CD14-positive monocyte (primary cell): ENCODE measurements around the gene ANKRD17. TPM values are rescaled to one million over a fixed set of nuclear protein-coding genes. Genes with fewer than 3 reads are reported as not detected.
A peak's percentile ranks its signal among the peaks of the same experiment; 100 is the strongest.

Experiments
- DNase-seq, 3 donors: peaks; one replicate each; pipeline ENCODE4 v3.0.0-alpha.2; 2011 to 2022
- H2AFZ ChIP-seq: 2 replicates; pipeline ENCODE4 v1.6.0; 2012; ENCODE audit warnings: mild to moderate bottlenecking, low read depth, low read length, inconsistent platforms; ENCODE audit not compliant: insufficient read depth, poor library complexity, severe bottlenecking
- H3K27ac ChIP-seq, 2 donors: 1 replicate in 1 of 2; 2 replicates in 1 of 2; pipeline ENCODE4 v1.5.1; 2012 to 2013; ENCODE audit warnings: low read length in 2 of 2, control low read depth in 1 of 2, inconsistent platforms in 1 of 2, low read depth in 1 of 2, mild to moderate bottlenecking in 1 of 2
- H3K27me3 ChIP-seq, 2 donors: one replicate each; pipeline versions ENCODE4 v1.6.0 to v1.6.1; 2011 to 2013; ENCODE audit warnings: low read length in 2 of 2; ENCODE audit not compliant: control insufficient read depth in 2 of 2, insufficient read depth in 2 of 2
- H3K36me3 ChIP-seq, 2 donors: replicated peaks in 1 of 2; 1 replicate in 1 of 2; 2 replicates in 1 of 2; pipeline versions ENCODE4 v1.5.1 to v1.6.1; 2012 to 2013; ENCODE audit warnings: low read length in 2 of 2, control low read depth in 1 of 2, inconsistent platforms in 1 of 2, mild to moderate bottlenecking in 1 of 2; ENCODE audit not compliant: insufficient read depth in 2 of 2, control insufficient read depth in 1 of 2
- H3K4me1 ChIP-seq, 2 donors: 1 replicate in 1 of 2; 2 replicates in 1 of 2; pipeline versions ENCODE4 v1.5.1 to v1.6.1; 2012 to 2013; ENCODE audit warnings: low read length in 2 of 2, control low read depth in 1 of 2, inconsistent platforms in 1 of 2, mild to moderate bottlenecking in 1 of 2, moderate library complexity in 1 of 2; ENCODE audit not compliant: insufficient read depth in 2 of 2, control insufficient read depth in 1 of 2
- H3K4me2 ChIP-seq: replicated peaks from 2 replicates; pipeline ENCODE3; 2012; ENCODE audit warnings: low read length, moderate library complexity, mild to moderate bottlenecking; ENCODE audit not compliant: poor library complexity, severe bottlenecking; ENCODE audit errors: extremely low read depth
- H3K4me3 ChIP-seq, 3 experiments: fragments of 200-600 bp in 1 of 3; sonication (generic) in 1 of 3; replicated peaks in 1 of 3; 1 replicate in 2 of 3; 2 replicates in 1 of 3; pipeline ENCODE4 v1.5.1; 2011 to 2013; ENCODE audit warnings: low read length in 3 of 3, mild to moderate bottlenecking in 3 of 3, control low read depth in 2 of 3, low read depth in 2 of 3, inconsistent platforms in 1 of 3, moderate library complexity in 1 of 3
- H3K79me2 ChIP-seq: 2 replicates; pipeline ENCODE4 v1.6.0; 2012; ENCODE audit warnings: mild to moderate bottlenecking, control low read depth, inconsistent platforms, low read length, moderate library complexity; ENCODE audit not compliant: insufficient read depth
- H3K9ac ChIP-seq: 2 replicates; pipeline ENCODE4 v1.6.0; 2017; ENCODE audit warnings: low read length, mild to moderate bottlenecking; ENCODE audit not compliant: insufficient read depth, poor library complexity, severe bottlenecking
- H3K9me3 ChIP-seq, 2 donors: replicated peaks in 1 of 2; 1 replicate in 1 of 2; 2 replicates in 1 of 2; pipeline versions ENCODE4 v1.5.1 to v1.6.1; 2012 to 2013; ENCODE audit warnings: low read length in 2 of 2, control low read depth in 1 of 2; ENCODE audit not compliant: control insufficient read depth in 1 of 2, insufficient read depth in 1 of 2
- H4K20me1 ChIP-seq: 2 replicates; pipeline ENCODE4 v1.6.0; 2012; ENCODE audit warnings: mild to moderate bottlenecking, low read length, control low read depth, moderate library complexity; ENCODE audit not compliant: insufficient read depth
- H3K27ac Mint-ChIP-seq, 7 donors: one replicate each; pipeline ENCODE4 v1.8.0; 2020; ENCODE audit warnings: mild to moderate bottlenecking in 7 of 7, mixed read lengths in 7 of 7, moderate library complexity in 6 of 7, inconsistent platforms in 2 of 7
- H3K27me3 Mint-ChIP-seq, 3 donors: one replicate each; pipeline ENCODE4 v1.8.0; 2021 to 2022; ENCODE audit warnings: low read depth in 3 of 3, mild to moderate bottlenecking in 3 of 3, mixed read lengths in 3 of 3, moderate library complexity in 3 of 3, inconsistent platforms in 1 of 3
- H3K36me3 Mint-ChIP-seq, 2 donors: one replicate each; pipeline ENCODE4 v1.8.0; 2020; ENCODE audit warnings: mixed read lengths in 2 of 2, inconsistent platforms in 1 of 2, mild to moderate bottlenecking in 1 of 2
- H3K4me1 Mint-ChIP-seq: one replicate; pipeline ENCODE4 v1.8.0; 2020; ENCODE audit warnings: mild to moderate bottlenecking, mixed read lengths
- H3K4me3 Mint-ChIP-seq, 2 donors: one replicate each; pipeline ENCODE4 v1.8.0; 2020; ENCODE audit warnings: mild to moderate bottlenecking in 2 of 2, mixed read lengths in 2 of 2, moderate library complexity in 1 of 2
- H3K9me3 Mint-ChIP-seq, 7 donors: one replicate each; pipeline ENCODE4 v1.8.0; 2020 to 2022; ENCODE audit warnings: mixed read lengths in 7 of 7, mild to moderate bottlenecking in 6 of 7, moderate library complexity in 6 of 7, inconsistent platforms in 2 of 7
- WGBS: methylation state at CpG from one replicate; pipeline ENCODE4 v1.1.5; 2013; ENCODE audit warnings: missing lambda C conversion rate; ENCODE audit not compliant: insufficient coverage; 5-methylcytosine and 5-hydroxymethylcytosine counted together
- intact Hi-C, 2 donors: fragments of 100-400 bp; cut with micrococcal nuclease; formaldehyde crosslinking; loops; one replicate each; pipeline versions ENCODE4 v1.15.0 to v1.15.1; 2023
- polyA plus RNA-seq, 3 donors: library from polyadenylated mRNA; depleted of rRNA in 1 of 3; unstranded in 2 of 3; stranded (reverse) in 1 of 3; fragments of 300-500 nt in 2 of 3; fragments of >200 nt in 1 of 3; fragmentation: Illumina TruSeq in 2 of 3; gene quantifications; 1 replicate in 2 of 3; 2 replicates in 1 of 3; pipeline ENCODE4 v1.2.3, GENCODE V29; 2012 to 2021
- TF ChIP-seq, protein P1 (sequence below): fragments of 200-600 bp; IDR thresholded peaks from one replicate; pipeline ENCODE4 v1.8.0; 2022; ENCODE audit warnings: antibody characterized with exemption, mild to moderate bottlenecking

ANKRD17 gene
- polyA plus RNA-seq, 3 donors: 5.3 to 18.9 (median 9.0) TPM

DNA sequence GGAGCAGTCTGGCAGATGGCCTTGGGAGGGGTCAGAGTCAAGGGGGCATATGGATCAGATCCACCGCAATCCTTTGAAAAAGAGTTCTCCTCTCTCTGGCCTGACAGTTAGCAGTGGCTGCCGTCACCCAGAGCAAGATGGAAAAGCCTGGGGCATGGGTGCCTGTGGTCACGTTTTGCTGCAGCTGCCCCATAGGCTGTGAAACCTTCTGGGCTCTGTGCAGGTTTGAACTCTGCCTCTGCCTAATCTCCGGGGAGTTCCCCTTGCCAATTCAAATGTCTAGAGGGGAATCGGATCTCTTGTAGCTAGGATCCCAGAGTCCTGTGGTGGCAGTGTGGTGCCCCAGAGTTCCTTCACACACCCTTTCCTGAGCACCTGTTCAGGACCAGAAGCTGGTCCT lies 23.4 kb upstream of the ANKRD17 start:
- intact Hi-C loops: no loop called here
- Histone ChIP-seq H3K9me3 (peaks cover 0 to 4% of the 10 kb centered on the region in 2 donors), H2AFZ (no peak overlapping the region), H3K36me3 (no peaks in the 10 kb centered on the region), H3K27ac (no peak overlapping the region), H3K79me2 (no peaks in the 10 kb centered on the region), H3K27me3 (no peaks in the 10 kb centered on the region), H3K4me2 (no peak overlapping the region), H3K9ac (no peak overlapping the region), H3K4me1 (no peaks in the 10 kb centered on the region), H4K20me1 (no peaks in the 10 kb centered on the region), H3K4me3 (no peak overlapping the region)
- H3K4me1 Mint-ChIP-seq: no peaks in the 10 kb centered on the region
- peaks cover 0 to 2% (median 0%) of the 10 kb centered on the region in 3 donors for H3K27me3 Mint-ChIP-seq
- H3K9me3 Mint-ChIP-seq: peaks cover 6 to 20% (median 10%) of the 10 kb centered on the region in 7 donors
- 96% methylated on average over 5 of the region's 5 CpGs for WGBS
- DNase-seq: no peak
- peaks cover 0 to 13% of the 10 kb centered on the region in 2 donors for H3K36me3 Mint-ChIP-seq
- H3K27ac Mint-ChIP-seq: no peak overlapping the region
- no peak overlapping the region for H3K4me3 Mint-ChIP-seq
- TF ChIP-seq, protein P1, sequence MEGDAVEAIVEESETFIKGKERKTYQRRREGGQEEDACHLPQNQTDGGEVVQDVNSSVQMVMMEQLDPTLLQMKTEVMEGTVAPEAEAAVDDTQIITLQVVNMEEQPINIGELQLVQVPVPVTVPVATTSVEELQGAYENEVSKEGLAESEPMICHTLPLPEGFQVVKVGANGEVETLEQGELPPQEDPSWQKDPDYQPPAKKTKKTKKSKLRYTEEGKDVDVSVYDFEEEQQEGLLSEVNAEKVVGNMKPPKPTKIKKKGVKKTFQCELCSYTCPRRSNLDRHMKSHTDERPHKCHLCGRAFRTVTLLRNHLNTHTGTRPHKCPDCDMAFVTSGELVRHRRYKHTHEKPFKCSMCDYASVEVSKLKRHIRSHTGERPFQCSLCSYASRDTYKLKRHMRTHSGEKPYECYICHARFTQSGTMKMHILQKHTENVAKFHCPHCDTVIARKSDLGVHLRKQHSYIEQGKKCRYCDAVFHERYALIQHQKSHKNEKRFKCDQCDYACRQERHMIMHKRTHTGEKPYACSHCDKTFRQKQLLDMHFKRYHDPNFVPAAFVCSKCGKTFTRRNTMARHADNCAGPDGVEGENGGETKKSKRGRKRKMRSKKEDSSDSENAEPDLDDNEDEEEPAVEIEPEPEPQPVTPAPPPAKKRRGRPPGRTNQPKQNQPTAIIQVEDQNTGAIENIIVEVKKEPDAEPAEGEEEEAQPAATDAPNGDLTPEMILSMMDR: no peak

DNA sequence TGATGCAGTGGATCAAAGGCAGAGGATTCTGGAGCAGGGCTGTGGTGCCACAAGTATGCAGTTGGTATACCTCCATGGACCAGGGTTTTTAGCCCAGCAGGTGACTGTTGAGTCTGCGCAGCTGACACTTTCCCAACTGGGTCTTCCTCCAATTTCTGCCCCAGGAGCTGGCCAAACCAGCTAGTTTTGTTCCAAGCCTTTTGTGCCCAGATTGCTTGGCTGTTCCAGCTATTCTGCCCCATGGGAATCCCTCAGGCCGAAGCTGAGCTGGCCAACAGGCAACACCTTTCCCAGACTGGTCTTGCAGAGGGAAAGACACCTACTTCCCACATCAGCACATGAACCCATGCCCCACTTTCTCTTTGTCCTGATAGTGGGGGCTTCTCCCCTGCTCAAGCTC lies 22.8 kb upstream of the ANKRD17 start:
- Histone ChIP-seq H3K9ac (no peak overlapping the region), H3K27ac (no peak overlapping the region), H3K4me1 (no peaks in the 10 kb centered on the region), H2AFZ (no peak overlapping the region), H3K4me2 (no peak overlapping the region), H3K27me3 (no peaks in the 10 kb centered on the region), H3K36me3 (no peaks in the 10 kb centered on the region), H3K9me3 (peaks cover 0 to 4% of the 10 kb centered on the region in 2 donors), H3K4me3 (no peak overlapping the region), H4K20me1 (no peaks in the 10 kb centered on the region), H3K79me2 (no peaks in the 10 kb centered on the region)
- no peak overlapping the region for H3K4me3 Mint-ChIP-seq
- H3K36me3 Mint-ChIP-seq: peaks cover 0 to 13% of the 10 kb centered on the region in 2 donors
- no peaks in the 10 kb centered on the region for H3K4me1 Mint-ChIP-seq
- peaks cover 6 to 20% (median 13%) of the 10 kb centered on the region in 7 donors for H3K9me3 Mint-ChIP-seq
- TF ChIP-seq, protein P1: no peak
- intact Hi-C loops: no loop called here
- DNase-seq: no peak
- peak overlapping the region in 1 of 7 donors; percentile 66 for H3K27ac Mint-ChIP-seq
- WGBS: 97% methylated on average over 2 of the region's 2 CpGs
- H3K27me3 Mint-ChIP-seq: peaks cover 0 to 2% (median 0%) of the 10 kb centered on the region in 3 donors
